Regular cardiac myocyte (primary cell): ENCODE results near the gene PDCD6IP. TPM values are rescaled to one million over a fixed set of nuclear protein-coding genes. Genes with fewer than 3 reads are reported as not detected.

Source experiments
- total RNA-seq: library from RNA; depleted of rRNA; stranded (reverse); fragments of >200 nt; gene quantifications from 2 replicates; pipeline ENCODE4 v1.2.3, GENCODE V29; 2014

Gene PDCD6IP
- 145 and 260 TPM in 2 replicates for total RNA-seq

GRCh38 chr3:33798418-33799201, at the start of gene PDCD6IP:
Gene PDCD6IP, plus strand, starts transcription at chr3:33798630. Its CDS starts 99 bp downstream, at chr3:33798729.

Other genes starting within 250 kb of the PDCD6IP start
- gene CLASP2, start 80.4 kb upstream of the PDCD6IP start, total RNA-seq = 56.2 and 60.9 TPM in 2 replicates